ENCODE measurements around the gene IQCF6.

The IQCF6 gene

DNA sequence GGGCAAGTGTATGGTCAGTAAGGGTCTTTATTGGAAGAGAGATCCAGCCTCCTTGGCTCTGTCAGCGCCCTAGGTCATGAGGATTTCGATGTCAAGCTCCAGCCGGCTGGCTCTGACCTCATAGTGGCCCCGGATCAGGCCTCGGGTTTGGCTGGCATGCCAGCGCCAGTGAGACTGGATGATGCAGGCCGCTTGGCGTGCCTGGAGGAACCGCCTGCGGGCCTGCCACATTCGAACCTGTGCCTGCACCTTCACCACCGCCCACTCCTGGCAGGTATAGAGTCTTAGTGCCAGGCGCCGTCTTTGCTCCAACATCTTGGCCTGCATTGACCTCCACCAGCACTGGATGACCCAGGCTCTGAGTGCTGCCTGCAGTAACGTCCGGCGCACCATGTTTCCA lies 483 bp downstream of the IQCF6 start:
- TF ChIP-seq POLR2AphosphoS5 (IDR thresholded peaks at IDR 0.05; ENCODE audit: low read depth, low read length) (no peak), TAF1 (IDR thresholded peaks at IDR 0.05; ENCODE audit: borderline replicate concordance, insufficient read depth, low read length) (no peak), FOXP2 (optimal IDR thresholded peaks at IDR 0.05; ENCODE audit: borderline replicate concordance, extremely low read depth, extremely low read length, insufficient read depth) (no peak), SIN3A (IDR thresholded peaks at IDR 0.05; ENCODE audit: borderline replicate concordance, insufficient read depth, low read length) (no peak)
- TF ChIP-seq, protein P1, sequence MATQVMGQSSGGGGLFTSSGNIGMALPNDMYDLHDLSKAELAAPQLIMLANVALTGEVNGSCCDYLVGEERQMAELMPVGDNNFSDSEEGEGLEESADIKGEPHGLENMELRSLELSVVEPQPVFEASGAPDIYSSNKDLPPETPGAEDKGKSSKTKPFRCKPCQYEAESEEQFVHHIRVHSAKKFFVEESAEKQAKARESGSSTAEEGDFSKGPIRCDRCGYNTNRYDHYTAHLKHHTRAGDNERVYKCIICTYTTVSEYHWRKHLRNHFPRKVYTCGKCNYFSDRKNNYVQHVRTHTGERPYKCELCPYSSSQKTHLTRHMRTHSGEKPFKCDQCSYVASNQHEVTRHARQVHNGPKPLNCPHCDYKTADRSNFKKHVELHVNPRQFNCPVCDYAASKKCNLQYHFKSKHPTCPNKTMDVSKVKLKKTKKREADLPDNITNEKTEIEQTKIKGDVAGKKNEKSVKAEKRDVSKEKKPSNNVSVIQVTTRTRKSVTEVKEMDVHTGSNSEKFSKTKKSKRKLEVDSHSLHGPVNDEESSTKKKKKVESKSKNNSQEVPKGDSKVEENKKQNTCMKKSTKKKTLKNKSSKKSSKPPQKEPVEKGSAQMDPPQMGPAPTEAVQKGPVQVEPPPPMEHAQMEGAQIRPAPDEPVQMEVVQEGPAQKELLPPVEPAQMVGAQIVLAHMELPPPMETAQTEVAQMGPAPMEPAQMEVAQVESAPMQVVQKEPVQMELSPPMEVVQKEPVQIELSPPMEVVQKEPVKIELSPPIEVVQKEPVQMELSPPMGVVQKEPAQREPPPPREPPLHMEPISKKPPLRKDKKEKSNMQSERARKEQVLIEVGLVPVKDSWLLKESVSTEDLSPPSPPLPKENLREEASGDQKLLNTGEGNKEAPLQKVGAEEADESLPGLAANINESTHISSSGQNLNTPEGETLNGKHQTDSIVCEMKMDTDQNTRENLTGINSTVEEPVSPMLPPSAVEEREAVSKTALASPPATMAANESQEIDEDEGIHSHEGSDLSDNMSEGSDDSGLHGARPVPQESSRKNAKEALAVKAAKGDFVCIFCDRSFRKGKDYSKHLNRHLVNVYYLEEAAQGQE (IDR thresholded peaks at IDR 0.05; ENCODE audit: insufficient read depth in 1 of 2, low read depth in 2 of 2, low read length in 2 of 2) = no peak

DNA sequence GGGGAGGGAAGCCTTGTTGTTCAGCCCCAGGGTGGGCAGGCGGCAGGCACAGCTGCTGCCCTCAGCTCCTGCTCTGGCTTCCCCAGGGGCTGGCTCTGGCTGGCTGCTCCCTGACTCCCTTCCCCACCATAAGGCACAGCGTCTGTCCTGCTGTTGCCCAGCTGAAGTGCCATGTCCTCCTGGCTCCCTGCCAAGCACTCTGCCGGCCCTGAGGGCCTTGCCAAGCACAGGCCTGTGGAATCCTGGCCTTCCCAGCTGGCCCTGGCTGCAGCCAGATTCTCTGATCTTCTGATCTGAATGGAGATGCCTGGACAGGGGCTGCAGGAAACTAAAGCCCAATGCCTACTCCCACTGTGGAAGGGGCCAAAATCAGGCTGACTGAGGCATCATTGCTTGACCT lies 1.1 kb downstream of the IQCF6 start:
- no peak for TF ChIP-seq SIN3A (IDR thresholded peaks at IDR 0.05; ENCODE audit: borderline replicate concordance, insufficient read depth, low read length)
- no peak for TF ChIP-seq FOXP2 (optimal IDR thresholded peaks at IDR 0.05; ENCODE audit: borderline replicate concordance, extremely low read depth, extremely low read length, insufficient read depth)
- no peak for TF ChIP-seq TAF1 (IDR thresholded peaks at IDR 0.05; ENCODE audit: borderline replicate concordance, insufficient read depth, low read length)

DNA sequence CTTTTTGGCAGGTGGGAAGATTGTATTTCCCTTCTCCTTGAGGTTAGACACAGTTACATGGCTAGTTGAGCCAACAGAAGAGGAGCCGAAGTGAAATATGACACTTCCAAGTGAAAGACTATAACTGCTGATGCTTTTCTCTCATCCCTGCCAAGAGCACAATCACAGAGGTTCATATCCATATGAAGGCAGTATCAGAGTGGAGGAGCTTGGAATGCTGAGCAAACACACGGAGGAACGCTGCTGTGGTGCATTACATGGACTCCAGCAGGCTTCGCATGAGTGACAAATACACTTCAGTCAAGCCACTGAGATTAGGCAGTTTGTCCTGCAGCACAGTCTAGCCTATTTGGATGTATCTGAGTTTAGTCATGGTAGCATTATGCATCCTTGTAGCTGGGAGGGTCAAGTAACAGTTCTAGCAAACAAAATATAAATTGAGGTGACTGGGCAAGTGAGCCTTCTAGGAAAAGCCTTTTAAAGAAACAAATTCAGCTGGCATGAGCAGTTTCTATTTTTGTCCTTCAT lies 5.4 kb downstream of the IQCF6 start:
- TF ChIP-seq POLR2AphosphoS5 (IDR thresholded peaks at IDR 0.05; ENCODE audit: low read depth, low read length) (no peak), SIN3A (IDR thresholded peaks at IDR 0.05; ENCODE audit: borderline replicate concordance, insufficient read depth, low read length) (no peak), TAF1 (IDR thresholded peaks at IDR 0.05; ENCODE audit: borderline replicate concordance, insufficient read depth, low read length) (no peak), FOXP2 (optimal IDR thresholded peaks at IDR 0.05; ENCODE audit: borderline replicate concordance, extremely low read depth, extremely low read length, insufficient read depth) (no peak)
- TF ChIP-seq, protein P1 (IDR thresholded peaks at IDR 0.05; ENCODE audit: insufficient read depth in 1 of 2, low read depth in 2 of 2, low read length in 2 of 2) = no peak

DNA sequence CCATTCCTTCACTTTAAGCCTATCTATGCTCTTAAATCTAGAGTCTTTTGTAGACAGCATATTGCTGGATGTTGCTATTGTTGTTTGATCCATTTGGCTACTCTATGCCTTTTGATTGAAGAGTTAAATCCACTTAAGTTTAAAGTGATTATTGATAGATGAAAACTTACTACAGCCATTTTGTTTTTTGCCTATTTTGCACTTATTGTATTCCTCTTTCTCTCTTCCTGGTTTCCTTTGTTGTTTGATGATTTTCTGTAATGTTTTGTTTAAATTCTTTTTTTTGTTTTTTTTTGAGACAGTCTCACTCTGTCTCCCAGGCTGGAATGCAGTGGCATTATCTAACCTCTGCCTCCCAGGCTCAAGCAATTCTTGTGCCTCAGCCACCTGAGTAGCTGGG lies 19.8 kb downstream of the IQCF6 start:
- TF ChIP-seq TAF1 (IDR thresholded peaks at IDR 0.05; ENCODE audit: borderline replicate concordance, insufficient read depth, low read length) (no peak), SIN3A (IDR thresholded peaks at IDR 0.05; ENCODE audit: borderline replicate concordance, insufficient read depth, low read length) (no peak), POLR2AphosphoS5 (IDR thresholded peaks at IDR 0.05; ENCODE audit: low read depth, low read length) (no peak), FOXP2 (optimal IDR thresholded peaks at IDR 0.05; ENCODE audit: borderline replicate concordance, extremely low read depth, extremely low read length, insufficient read depth) (no peak)
- TF ChIP-seq, protein P1 (IDR thresholded peaks at IDR 0.05; ENCODE audit: insufficient read depth in 1 of 2, low read depth in 2 of 2, low read length in 2 of 2) = no peak

DNA sequence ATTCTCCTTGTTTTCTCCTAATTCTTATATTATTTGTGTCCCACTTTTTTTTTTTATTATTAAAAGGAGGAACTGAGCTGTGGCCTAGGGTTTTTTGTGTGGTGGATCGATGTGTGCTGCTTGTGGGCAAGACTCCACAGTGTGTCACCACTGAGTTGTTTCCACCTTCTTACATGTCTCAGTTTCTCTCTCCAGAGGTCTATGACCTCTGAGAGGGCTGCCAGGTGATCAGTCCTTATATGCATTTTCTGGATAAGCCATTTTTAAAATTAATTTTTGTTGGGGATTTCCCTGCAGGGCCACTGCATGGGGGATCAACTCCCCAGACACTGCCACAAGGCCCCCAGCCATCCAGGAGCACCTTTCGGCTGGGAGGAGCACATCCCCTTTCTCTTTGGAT lies 27.8 kb downstream of the IQCF6 start:
- TF ChIP-seq FOXP2 (optimal IDR thresholded peaks at IDR 0.05; ENCODE audit: borderline replicate concordance, extremely low read depth, extremely low read length, insufficient read depth) (no peak), SIN3A (IDR thresholded peaks at IDR 0.05; ENCODE audit: borderline replicate concordance, insufficient read depth, low read length) (no peak), POLR2AphosphoS5 (IDR thresholded peaks at IDR 0.05; ENCODE audit: low read depth, low read length) (no peak), TAF1 (IDR thresholded peaks at IDR 0.05; ENCODE audit: borderline replicate concordance, insufficient read depth, low read length) (no peak)
- TF ChIP-seq, protein P1 (IDR thresholded peaks at IDR 0.05; ENCODE audit: insufficient read depth in 1 of 2, low read depth in 2 of 2, low read length in 2 of 2) = no peak
